Subcutaneous abdominal adipose tissue (tissue), 5 donors: Measurements from ENCODE around the gene CELSR3.

Source experiments
- H3K27ac ChIP-seq: one replicate; pipeline ENCODE4 v1.7.0; 2013; ENCODE audit warnings: low read depth, mild to moderate bottlenecking, inconsistent platforms, low read length, moderate library complexity
- H3K27me3 ChIP-seq, 5 donors: one replicate each; pipeline ENCODE4 v1.7.0; 2013; ENCODE audit warnings: low read length in 5 of 5, inconsistent platforms in 1 of 5; ENCODE audit not compliant: control insufficient read depth in 5 of 5, insufficient read depth in 4 of 5
- H3K36me3 ChIP-seq, 5 donors: one replicate each; pipeline ENCODE4 v1.7.0; 2013; ENCODE audit warnings: low read length in 5 of 5; ENCODE audit not compliant: control insufficient read depth in 5 of 5, insufficient read depth in 5 of 5
- H3K4me1 ChIP-seq, 5 donors: one replicate each; pipeline ENCODE4 v1.7.0; 2013; ENCODE audit warnings: low read length in 5 of 5, mild to moderate bottlenecking in 3 of 5, moderate library complexity in 1 of 5; ENCODE audit not compliant: control insufficient read depth in 5 of 5, insufficient read depth in 5 of 5
- H3K4me3 ChIP-seq, 5 donors: one replicate each; pipeline ENCODE4 v1.7.0; 2013; ENCODE audit warnings: low read length in 5 of 5, low read depth in 1 of 5
- H3K9ac ChIP-seq, 5 donors: one replicate each; pipeline ENCODE4 v1.7.0; 2013; ENCODE audit warnings: low read length in 5 of 5, mild to moderate bottlenecking in 4 of 5, moderate library complexity in 3 of 5
- H3K9me3 ChIP-seq, 5 donors: one replicate each; pipeline ENCODE4 v1.7.0; 2013; ENCODE audit warnings: low read length in 5 of 5; ENCODE audit not compliant: control insufficient read depth in 5 of 5
- donor health status: healthy.
- donor health status: healthy.
- donor health status: healthy.
- donor health status: healthy.
- donor health status: healthy.

Gene CELSR3

GRCh38 chr3:48662753-48663488, at the start of gene CELSR3:
Gene CELSR3, minus strand, starts transcription at chr3:48662886. Its CDS starts 252 bp downstream, at chr3:48662634.
- peak within 1 kb of the TSS in 2 of 5 donors; percentile 39 to 43 for H3K9ac ChIP-seq
- no peaks in the 10 kb centered on the region for H3K9me3 ChIP-seq
- H3K36me3 ChIP-seq = no peaks in the 10 kb centered on the region
- peaks cover 0 to 33% (median 28%) of the 10 kb centered on the region in 5 donors for H3K4me1 ChIP-seq
- no peak within 1 kb of the TSS for H3K27ac ChIP-seq
- H3K27me3 ChIP-seq = peaks cover 0 to 36% (median 31%) of the 10 kb centered on the region in 5 donors
- H3K4me3 ChIP-seq = peak within 1 kb of the TSS; percentile 32 to 72 (median 64)

DNA sequence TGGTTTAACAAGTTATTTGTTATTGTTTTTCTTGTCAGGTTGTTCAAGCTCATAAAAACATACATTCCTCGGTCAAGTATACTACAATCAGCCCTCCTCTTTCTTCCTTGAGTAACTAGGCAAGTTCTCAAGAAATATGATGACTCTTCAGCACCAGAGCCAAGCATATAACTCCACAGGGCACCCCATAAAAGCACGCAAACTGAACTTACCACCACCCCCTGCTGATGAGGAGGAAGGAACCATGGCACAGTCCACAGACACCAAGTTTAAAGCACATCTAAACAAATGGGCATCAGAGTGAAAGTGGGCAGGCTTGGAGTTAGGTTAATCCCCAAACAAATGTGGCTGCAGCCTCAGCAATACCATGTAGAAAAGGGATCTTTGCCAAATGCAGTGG, 49.0 kb upstream of the CELSR3 start:
- H3K27ac ChIP-seq = no peak overlapping the region
- peaks cover 4 to 42% (median 13%) of the 10 kb centered on the region in 5 donors for H3K36me3 ChIP-seq

GRCh38 chr3:48709051-48709461, 46.4 kb upstream of the CELSR3 start:
- peaks cover 2 to 36% (median 24%) of the 10 kb centered on the region in 5 donors for H3K4me1 ChIP-seq
- no peak overlapping the region for H3K4me3 ChIP-seq
- no peaks in the 10 kb centered on the region for H3K27me3 ChIP-seq
- H3K27ac ChIP-seq = peak overlapping the region; percentile 88
- H3K9ac ChIP-seq = no peak overlapping the region
- H3K9me3 ChIP-seq = no peaks in the 10 kb centered on the region
- H3K36me3 ChIP-seq = peaks cover 4 to 38% (median 13%) of the 10 kb centered on the region in 5 donors

More for the DNA sequence above, 49.0 kb upstream of the CELSR3 start:
- no peaks in the 10 kb centered on the region for H3K9me3 ChIP-seq
- H3K4me1 ChIP-seq = peaks cover 2 to 56% (median 40%) of the 10 kb centered on the region in 5 donors
- no peak overlapping the region for H3K9ac ChIP-seq
- H3K4me3 ChIP-seq = no peak overlapping the region
- no peaks in the 10 kb centered on the region for H3K27me3 ChIP-seq

DNA sequence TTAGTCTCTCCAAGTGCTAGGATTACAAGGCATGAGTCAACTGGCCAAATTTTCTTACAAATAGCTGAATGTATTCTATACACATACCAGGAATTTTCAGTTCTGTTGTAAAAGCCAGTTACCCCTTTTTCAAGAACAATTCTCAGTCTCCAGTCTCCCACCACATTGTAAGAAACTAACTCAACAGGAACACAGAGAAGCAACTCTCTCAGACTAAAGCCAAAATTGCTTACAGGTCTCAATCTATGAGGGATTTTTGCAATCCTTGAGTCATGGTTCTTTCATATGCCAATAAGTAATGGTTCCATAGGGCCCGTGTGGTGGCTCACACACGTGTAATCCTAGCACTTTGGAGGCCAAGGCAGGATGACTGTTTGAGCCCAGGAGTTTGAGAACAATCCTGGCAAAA, 45.8 kb upstream of the CELSR3 start:
- H3K9me3 ChIP-seq = no peaks in the 10 kb centered on the region
- peaks cover 2 to 35% (median 24%) of the 10 kb centered on the region in 5 donors for H3K4me1 ChIP-seq
- no peaks in the 10 kb centered on the region for H3K27me3 ChIP-seq
- H3K36me3 ChIP-seq = peaks cover 4 to 38% (median 13%) of the 10 kb centered on the region in 5 donors
- no peak overlapping the region for H3K4me3 ChIP-seq
- H3K27ac ChIP-seq = peak overlapping the region; percentile 88
- peak overlapping the region in 1 of 5 donors; percentile 18 for H3K9ac ChIP-seq

DNA sequence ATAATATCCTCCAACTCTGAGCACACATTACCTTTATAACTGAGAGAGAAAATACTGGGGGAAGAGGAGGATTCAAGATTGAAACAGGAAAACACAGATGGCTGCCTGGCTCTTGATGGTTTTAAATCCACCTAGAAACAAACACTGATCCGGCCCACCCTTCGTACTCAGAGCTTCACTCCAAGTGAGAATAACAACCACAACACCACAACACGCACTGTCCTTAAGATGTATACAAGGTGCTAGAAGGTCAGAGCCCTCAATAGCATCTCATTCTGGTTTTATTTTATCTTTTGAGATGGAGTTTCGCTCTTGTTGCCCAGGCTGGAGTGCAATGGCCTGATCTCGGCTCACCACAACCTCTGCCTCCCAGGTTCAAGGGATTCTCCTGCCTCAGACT, 44.5 kb upstream of the CELSR3 start:
- peak overlapping the region; percentile 88 for H3K27ac ChIP-seq
- H3K4me3 ChIP-seq = no peak overlapping the region
- H3K4me1 ChIP-seq = peaks cover 2 to 34% (median 21%) of the 10 kb centered on the region in 5 donors
- H3K27me3 ChIP-seq = no peaks in the 10 kb centered on the region
- H3K36me3 ChIP-seq = peaks cover 4 to 33% (median 13%) of the 10 kb centered on the region in 5 donors
- no peaks in the 10 kb centered on the region for H3K9me3 ChIP-seq
- no peak overlapping the region for H3K9ac ChIP-seq

GRCh38 chr3:48702320-48702920, 39.7 kb upstream of the CELSR3 start:
- no peaks in the 10 kb centered on the region for H3K27me3 ChIP-seq
- H3K9me3 ChIP-seq = no peaks in the 10 kb centered on the region
- H3K36me3 ChIP-seq = peaks cover 3 to 18% (median 13%) of the 10 kb centered on the region in 5 donors
- peaks cover 0 to 14% (median 7%) of the 10 kb centered on the region in 5 donors for H3K4me1 ChIP-seq
- no peak overlapping the region for H3K9ac ChIP-seq
- H3K4me3 ChIP-seq = no peak overlapping the region
- peak overlapping the region; percentile 57 for H3K27ac ChIP-seq

DNA sequence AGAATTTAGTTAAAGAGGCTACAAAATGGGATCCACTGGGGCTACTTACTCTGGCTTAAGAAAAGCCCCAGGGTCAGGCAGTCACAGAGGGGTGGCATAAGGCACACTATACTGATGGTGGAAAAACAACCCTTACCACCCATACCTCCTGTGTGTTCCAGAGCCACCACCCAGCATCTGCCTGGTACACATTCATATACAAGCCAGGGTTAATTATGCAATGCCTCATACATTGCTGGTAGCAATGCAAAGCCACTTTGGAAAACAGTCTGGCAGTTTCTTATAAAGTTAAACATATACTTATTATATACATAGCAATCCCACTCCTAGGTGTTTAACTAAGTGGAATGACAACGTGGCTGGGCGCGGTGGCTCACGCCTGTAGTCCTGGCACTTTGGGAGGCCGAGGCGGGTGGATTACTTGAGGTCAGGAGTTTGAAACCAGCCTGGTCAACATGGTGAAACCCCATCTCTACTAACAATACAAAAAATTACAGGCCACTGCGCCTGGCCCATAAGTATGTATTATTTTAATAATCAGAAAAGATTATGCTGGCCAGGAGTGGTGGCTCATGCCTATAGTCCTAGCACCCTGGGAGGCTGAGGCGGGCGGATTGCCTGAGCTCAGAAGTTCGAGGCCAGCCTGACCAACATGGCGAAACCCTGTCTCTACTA, 38.2 kb upstream of the CELSR3 start:
- Histone ChIP-seq H3K4me1 (peaks cover 0 to 14% (median 7%) of the 10 kb centered on the region in 5 donors), H3K9me3 (no peaks in the 10 kb centered on the region), H3K27me3 (no peaks in the 10 kb centered on the region), H3K4me3 (no peak overlapping the region), H3K36me3 (peaks cover 3 to 15% (median 8%) of the 10 kb centered on the region in 5 donors), H3K9ac (no peak overlapping the region), H3K27ac (no peak overlapping the region)

DNA sequence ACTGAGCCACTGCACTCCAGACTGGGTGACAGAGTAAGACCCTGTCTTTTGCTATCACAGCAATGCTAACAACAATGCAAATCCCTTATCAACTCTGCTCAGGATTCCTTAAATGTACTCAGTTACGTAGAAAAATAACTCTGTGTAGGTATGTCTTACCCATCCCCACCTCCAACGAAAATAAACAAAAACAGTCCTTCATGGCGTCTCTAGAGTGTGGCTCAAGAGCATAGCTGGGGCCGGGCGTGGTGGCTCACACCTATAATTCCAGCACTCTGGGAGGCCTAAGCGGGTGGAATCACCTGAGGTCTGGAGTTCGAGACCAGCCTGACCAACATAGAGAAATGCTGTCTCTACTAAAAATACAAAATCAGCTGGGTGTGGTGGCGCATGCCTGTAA, 36.2 kb upstream of the CELSR3 start:
- Histone ChIP-seq H3K27ac (no peak overlapping the region), H3K27me3 (no peaks in the 10 kb centered on the region), H3K9me3 (no peaks in the 10 kb centered on the region), H3K36me3 (peaks cover 8 to 30% (median 22%) of the 10 kb centered on the region in 5 donors), H3K4me3 (no peak overlapping the region), H3K9ac (no peak overlapping the region), H3K4me1 (peaks cover 0 to 29% (median 19%) of the 10 kb centered on the region in 5 donors)

GRCh38 chr3:48697952-48698351, 35.3 kb upstream of the CELSR3 start:
- no peaks in the 10 kb centered on the region for H3K27me3 ChIP-seq
- no peaks in the 10 kb centered on the region for H3K9me3 ChIP-seq
- no peak overlapping the region for H3K27ac ChIP-seq
- peaks cover 0 to 27% (median 20%) of the 10 kb centered on the region in 5 donors for H3K4me1 ChIP-seq
- H3K36me3 ChIP-seq = peaks cover 14 to 40% (median 30%) of the 10 kb centered on the region in 5 donors
- H3K4me3 ChIP-seq = no peak overlapping the region
- no peak overlapping the region for H3K9ac ChIP-seq
